Sigmoid colon (tissue), 7 donors: ENCODE results near the gene SELENOI. TPM values are rescaled to one million over a fixed set of nuclear protein-coding genes. Genes with fewer than 3 reads are reported as not detected.

ENCODE experiments used
- DNase-seq: peaks from one replicate; pipeline ENCODE4 v3.0.0-alpha.2; 2019
- H3K27ac ChIP-seq, 4 donors: fragments of 200-600 bp; sonication (generic); one replicate each; pipeline ENCODE4 v1.5.1; 2016 to 2019; ENCODE audit warnings: mild to moderate bottlenecking in 1 of 4
- H3K27me3 ChIP-seq, 3 donors: fragments of 200-600 bp; sonication (generic); one replicate each; pipeline ENCODE4 v1.5.1; 2019; ENCODE audit warnings: mild to moderate bottlenecking in 1 of 3
- H3K36me3 ChIP-seq, 4 donors: fragments of 200-600 bp; sonication (generic); one replicate each; pipeline ENCODE4 v1.5.1; 2016 to 2019
- H3K4me1 ChIP-seq, 4 donors: fragments of 200-600 bp; sonication (generic); one replicate each; pipeline ENCODE4 v1.5.1; 2017 to 2019
- H3K4me3 ChIP-seq, 4 donors: fragments of 200-600 bp; sonication (generic); one replicate each; pipeline ENCODE4 v1.5.1; 2017 to 2019; ENCODE audit warnings: mild to moderate bottlenecking in 2 of 4, moderate library complexity in 1 of 4
- H3K9me3 ChIP-seq, 4 donors: fragments of 200-600 bp in 3 of 4; sonication (generic) in 3 of 4; one replicate each; pipeline versions ENCODE4 v1.5.1 to v1.6.1; 2013 to 2019
- CTCF ChIP-seq, 4 experiments: fragments of 450-650 bp in 3 of 4; fragments of 200-600 bp in 1 of 4; IDR thresholded peaks; one replicate each; pipeline ENCODE4 v1.5.1; 2016 to 2019; ENCODE audit warnings: antibody characterized with exemption in 4 of 4, mild to moderate bottlenecking in 3 of 4, moderate library complexity in 2 of 4
- EP300 ChIP-seq, 4 donors: sonication (generic); formaldehyde crosslinking; IDR thresholded peaks; one replicate each; pipeline ENCODE4 v1.6.1; 2017; ENCODE audit warnings: antibody characterized with exemption in 4 of 4
- POLR2A ChIP-seq, 2 donors: fragments of 450-650 bp; IDR thresholded peaks; one replicate each; pipeline ENCODE4 v1.6.1; 2016; ENCODE audit warnings: antibody characterized with exemption in 2 of 2, mild to moderate bottlenecking in 2 of 2, moderate library complexity in 2 of 2
- POLR2AphosphoS5 ChIP-seq, 4 donors: sonication (generic); formaldehyde crosslinking; IDR thresholded peaks; one replicate each; pipeline ENCODE4 v1.6.1; 2017; ENCODE audit warnings: antibody characterized with exemption in 4 of 4
- WGBS, 2 donors: extraction: QIAGEN DNeasy Blood & Tissue Kit; methylation state at CpG; one replicate each; pipeline ENCODE4 v1.1.7; 2013; 5-methylcytosine and 5-hydroxymethylcytosine counted together
- intact Hi-C: fragments of 100-400 bp; cut with DNase I; formaldehyde crosslinking; loops from one replicate; pipeline ENCODE4 v1.15.1; 2023
- polyA plus RNA-seq, 3 donors: library from polyadenylated mRNA; stranded (reverse); fragments of 200-250 nt; gene quantifications; one replicate each; pipeline ENCODE4 v1.2.3, GENCODE V29; 2013
- total RNA-seq, 4 donors: library from RNA; depleted of rRNA; stranded (reverse); fragments of >200 nt; gene quantifications; one replicate each; pipeline ENCODE4 v1.1.0, GENCODE V29; 2016
- donor health status: healthy with polysubstance abuse.
- donor health status: Bipolar disorder and iron deficiency.
- donor health status: healthy.

SELENOI gene
- total RNA-seq: 10 to 100 TPM in 1 of 4 donors, 1 to 10 TPM in 3; 6.6 to 11.0 (median 8.9) TPM
- polyA plus RNA-seq: 1 to 10 TPM; 1.2 to 9.9 (median 1.6) TPM

GRCh38 chr2:26345545-26346453 is at the start of gene SELENOI:
Gene SELENOI (plus strand): TSS chr2:26346143. CDS start chr2:26346233, 90 bp downstream.
- intact Hi-C loops: loop anchor here (5.0 kb wide), 2 partner anchors 103 to 313 kb away; partner anchors contain the start of genes HADHA, HADHB and RAB10
- H3K4me3 ChIP-seq: peak within 1 kb of the TSS; percentile 64 to 90 (median 80)
- H3K36me3 ChIP-seq: no peaks in the 10 kb centered on the region
- DNase-seq: peak; percentile 99
- H3K27ac ChIP-seq: peak within 1 kb of the TSS; percentile 90 to 97 (median 92)
- no peaks in the 10 kb centered on the region for H3K9me3 ChIP-seq
- 0 to 1% methylated on average over 80 of the region's 80 CpGs for WGBS, 2 donors
- H3K4me1 ChIP-seq: peaks cover 0 to 27% (median 26%) of the 10 kb centered on the region in 4 donors
- TF ChIP-seq POLR2A (IDR thresholded peaks at IDR 0.05) (peak; percentile 94 to 97), POLR2AphosphoS5 (IDR thresholded peaks at IDR 0.05) (peak; percentile 96 to 99 (median 98)), CTCF (IDR thresholded peaks at IDR 0.05) (no peak), EP300 (IDR thresholded peaks at IDR 0.05) (peak in 1 of 4 donors; percentile 24)
- H3K27me3 ChIP-seq: no peaks in the 10 kb centered on the region

- Histone ChIP-seq H3K9me3 (no peaks in the 10 kb centered on the region), H3K4me1 (peaks cover 0 to 23% (median 21%) of the 10 kb centered on the region in 4 donors), H3K27me3 (no peaks in the 10 kb centered on the region), H3K36me3 (no peaks in the 10 kb centered on the region), H3K27ac (no peak overlapping the region), H3K4me3 (no peak overlapping the region)
- 88 to 90% methylated on average over 3 of the region's 3 CpGs for WGBS, 2 donors
- intact Hi-C loops: no loop called here
- no peak for DNase-seq
- TF ChIP-seq CTCF (IDR thresholded peaks at IDR 0.05): no peak
- no peak for TF ChIP-seq POLR2AphosphoS5 (IDR thresholded peaks at IDR 0.05)
- TF ChIP-seq EP300 (IDR thresholded peaks at IDR 0.05): no peak
- no peak for TF ChIP-seq POLR2A (IDR thresholded peaks at IDR 0.05)
Observed at GRCh38 chr2:26297061-26297460, 48.9 kb upstream of the SELENOI start.

- Histone ChIP-seq H3K27ac (peak overlapping the region; percentile 84 to 88 (median 84)), H3K27me3 (no peaks in the 10 kb centered on the region), H3K4me1 (peaks cover 0 to 23% (median 21%) of the 10 kb centered on the region in 4 donors), H3K9me3 (no peaks in the 10 kb centered on the region), H3K36me3 (no peaks in the 10 kb centered on the region), H3K4me3 (peak overlapping the region; percentile 39 to 69 (median 60))
- WGBS, 2 donors: 52 to 85% methylated on average over 17 of the region's 17 CpGs
- no peak for DNase-seq
- intact Hi-C loops: loop anchor here (2.0 kb wide), 3 partner anchors 33 to 53 kb away; partner anchors contain the start of genes HADHA and HADHB
- no peak for TF ChIP-seq POLR2AphosphoS5 (IDR thresholded peaks at IDR 0.05)
- TF ChIP-seq POLR2A (IDR thresholded peaks at IDR 0.05): no peak
- no peak for TF ChIP-seq EP300 (IDR thresholded peaks at IDR 0.05)
- TF ChIP-seq CTCF (IDR thresholded peaks at IDR 0.05): no peak
Observed at GRCh38 chr2:26298286-26298637, 47.7 kb upstream of the SELENOI start.

GRCh38 chr2:26298638-26299393 is 47.1 kb upstream of the SELENOI start:
- Histone ChIP-seq H3K4me1 (peaks cover 0 to 23% (median 21%) of the 10 kb centered on the region in 4 donors), H3K27me3 (no peaks in the 10 kb centered on the region), H3K4me3 (peak overlapping the region; percentile 39 to 69 (median 60)), H3K27ac (peak overlapping the region; percentile 84 to 88 (median 84)), H3K36me3 (peaks cover 0 to 3% (median 0%) of the 10 kb centered on the region in 4 donors), H3K9me3 (no peaks in the 10 kb centered on the region)
- intact Hi-C loops: loop anchor here (2.0 kb wide), 3 partner anchors 32 to 54 kb away; partner anchors contain the start of genes HADHA and HADHB
- WGBS, 2 donors: 12 to 46% methylated on average over 30 of the region's 30 CpGs
- peak; percentile 84 for DNase-seq
- TF ChIP-seq POLR2AphosphoS5 (IDR thresholded peaks at IDR 0.05) (peak in 2 of 4 donors; percentile 36 to 41), EP300 (IDR thresholded peaks at IDR 0.05) (no peak), CTCF (IDR thresholded peaks at IDR 0.05) (no peak), POLR2A (IDR thresholded peaks at IDR 0.05) (no peak)
